Measurements from ENCODE around the gene TOGARAM2. TPM values are rescaled to one million over a fixed set of nuclear protein-coding genes. Genes with fewer than 3 reads are reported as not detected.

TOGARAM2 gene
- total RNA-seq, 1 experiment from 2014 or later: 0.03 TPM

- no peak for DNase-seq (ENCODE audit: low read depth in 1 of 2, low spot score in 2 of 2)
- no peak overlapping the region for H3K4me3 ChIP-seq
- H3K27ac ChIP-seq: no peak overlapping the region
- no peaks in the 10 kb centered on the region for H3K27me3 ChIP-seq (replicated peaks)
- no peaks in the 10 kb centered on the region for H3K36me3 ChIP-seq
- H3K9me3 ChIP-seq (replicated peaks): no peaks in the 10 kb centered on the region
- H3K4me1 ChIP-seq (replicated peaks): no peaks in the 10 kb centered on the region
Observed at GRCh38 chr2:29064346-29064715, 83.2 kb downstream of the TOGARAM2 start.

GRCh38 chr2:29064746-29065067, 83.6 kb downstream of the TOGARAM2 start:
- no peak overlapping the region for H3K4me3 ChIP-seq
- H3K27ac ChIP-seq: no peak overlapping the region
- no peaks in the 10 kb centered on the region for H3K4me1 ChIP-seq (replicated peaks)
- no peaks in the 10 kb centered on the region for H3K36me3 ChIP-seq
- no peaks in the 10 kb centered on the region for H3K9me3 ChIP-seq (replicated peaks)
- DNase-seq (ENCODE audit: low read depth in 1 of 2, low spot score in 2 of 2): no peak
- H3K27me3 ChIP-seq (replicated peaks): no peaks in the 10 kb centered on the region

- DNase-seq (ENCODE audit: low read depth in 1 of 2, low spot score in 2 of 2): no peak
- H3K4me3 ChIP-seq: no peak overlapping the region
- no peaks in the 10 kb centered on the region for H3K9me3 ChIP-seq (replicated peaks)
- no peaks in the 10 kb centered on the region for H3K4me1 ChIP-seq (replicated peaks)
- H3K27ac ChIP-seq: no peak overlapping the region
- no peaks in the 10 kb centered on the region for H3K27me3 ChIP-seq (replicated peaks)
- H3K36me3 ChIP-seq: no peaks in the 10 kb centered on the region
Observed at GRCh38 chr2:29065068-29065811, 84.1 kb downstream of the TOGARAM2 start.

- H3K4me1 ChIP-seq (replicated peaks): no peaks in the 10 kb centered on the region
- no peak for DNase-seq (ENCODE audit: low read depth in 1 of 2, low spot score in 2 of 2)
- H3K36me3 ChIP-seq: no peaks in the 10 kb centered on the region
- H3K27ac ChIP-seq: no peak overlapping the region
- H3K27me3 ChIP-seq (replicated peaks): no peaks in the 10 kb centered on the region
- H3K4me3 ChIP-seq: no peak overlapping the region
- no peaks in the 10 kb centered on the region for H3K9me3 ChIP-seq (replicated peaks)
Observed at GRCh38 chr2:29066271-29066860, 85.3 kb downstream of the TOGARAM2 start.

- Histone ChIP-seq H3K4me3 (no peak overlapping the region), H3K36me3 (no peaks in the 10 kb centered on the region), H3K9me3 (replicated peaks) (no peaks in the 10 kb centered on the region), H3K4me1 (replicated peaks) (no peaks in the 10 kb centered on the region), H3K27me3 (replicated peaks) (no peaks in the 10 kb centered on the region), H3K27ac (no peak overlapping the region)
- DNase-seq (ENCODE audit: low read depth in 1 of 2, low spot score in 2 of 2): no peak
Observed at GRCh38 chr2:29066997-29067605, 86.0 kb downstream of the TOGARAM2 start.

- H3K4me1 ChIP-seq (replicated peaks): no peaks in the 10 kb centered on the region
- no peak overlapping the region for H3K4me3 ChIP-seq
- no peak overlapping the region for H3K27ac ChIP-seq
- H3K9me3 ChIP-seq (replicated peaks): no peaks in the 10 kb centered on the region
- DNase-seq (ENCODE audit: low read depth in 1 of 2, low spot score in 2 of 2): no peak
- no peaks in the 10 kb centered on the region for H3K36me3 ChIP-seq
- H3K27me3 ChIP-seq (replicated peaks): no peaks in the 10 kb centered on the region
Observed at GRCh38 chr2:29068513-29068912, 87.4 kb downstream of the TOGARAM2 start.

GRCh38 chr2:29070526-29070925, 89.4 kb downstream of the TOGARAM2 start:
- no peak for DNase-seq (ENCODE audit: low read depth in 1 of 2, low spot score in 2 of 2)
- Histone ChIP-seq H3K27me3 (replicated peaks) (no peaks in the 10 kb centered on the region), H3K27ac (no peak overlapping the region)

GRCh38 chr2:29071032-29071975, 90.2 kb downstream of the TOGARAM2 start:
- Histone ChIP-seq H3K27ac (no peak overlapping the region), H3K27me3 (replicated peaks) (no peaks in the 10 kb centered on the region), H3K9me3 (replicated peaks) (no peaks in the 10 kb centered on the region), H3K4me1 (replicated peaks) (peaks cover 3% of the 10 kb centered on the region; the same call in 1 of the 2 replicates), H3K36me3 (no peaks in the 10 kb centered on the region), H3K4me3 (no peak overlapping the region)
- DNase-seq (ENCODE audit: low read depth in 1 of 2, low spot score in 2 of 2): no peak

More at GRCh38 chr2:29070526-29070925, 89.4 kb downstream of the TOGARAM2 start:
- H3K4me1 ChIP-seq (replicated peaks): no peaks in the 10 kb centered on the region
- no peaks in the 10 kb centered on the region for H3K9me3 ChIP-seq (replicated peaks)
- no peaks in the 10 kb centered on the region for H3K36me3 ChIP-seq
- no peak overlapping the region for H3K4me3 ChIP-seq

GRCh38 chr2:29072251-29072650, 91.2 kb downstream of the TOGARAM2 start:
- H3K4me1 ChIP-seq (replicated peaks): peaks cover 5% of the 10 kb centered on the region; the same call in 1 of the 2 replicates
- no peaks in the 10 kb centered on the region for H3K36me3 ChIP-seq
- DNase-seq (ENCODE audit: low read depth in 1 of 2, low spot score in 2 of 2): no peak
- H3K9me3 ChIP-seq (replicated peaks): no peaks in the 10 kb centered on the region
- H3K27ac ChIP-seq: no peak overlapping the region
- no peak overlapping the region for H3K4me3 ChIP-seq
- H3K27me3 ChIP-seq (replicated peaks): no peaks in the 10 kb centered on the region

GRCh38 chr2:29072971-29073725, 92.0 kb downstream of the TOGARAM2 start:
- DNase-seq (ENCODE audit: low read depth in 1 of 2, low spot score in 2 of 2): no peak
- H3K36me3 ChIP-seq: no peaks in the 10 kb centered on the region
- H3K27me3 ChIP-seq (replicated peaks): no peaks in the 10 kb centered on the region
- no peak overlapping the region for H3K4me3 ChIP-seq
- H3K4me1 ChIP-seq (replicated peaks): peaks cover 5% of the 10 kb centered on the region; the same call in 1 of the 2 replicates
- no peak overlapping the region for H3K27ac ChIP-seq
- no peaks in the 10 kb centered on the region for H3K9me3 ChIP-seq (replicated peaks)

- Histone ChIP-seq H3K27ac (no peak overlapping the region), H3K9me3 (replicated peaks) (no peaks in the 10 kb centered on the region), H3K36me3 (no peaks in the 10 kb centered on the region), H3K4me1 (replicated peaks) (peaks cover 5% of the 10 kb centered on the region; the same call in 1 of the 2 replicates), H3K4me3 (no peak overlapping the region), H3K27me3 (replicated peaks) (no peaks in the 10 kb centered on the region)
- no peak for DNase-seq (ENCODE audit: low read depth in 1 of 2, low spot score in 2 of 2)
Observed at GRCh38 chr2:29073933-29074332, 92.8 kb downstream of the TOGARAM2 start.

GRCh38 chr2:29074411-29074810, 93.3 kb downstream of the TOGARAM2 start, which contains the start of gene PCARE:
Gene PCARE, minus strand, starts transcription at chr2:29074523. Its CDS starts 262 bp downstream, at chr2:29074261.
- Histone ChIP-seq H3K36me3 (no peaks in the 10 kb centered on the region), H3K9me3 (replicated peaks) (no peaks in the 10 kb centered on the region), H3K4me3 (no peak within 1 kb of the TSS), H3K27me3 (replicated peaks) (no peaks in the 10 kb centered on the region), H3K4me1 (replicated peaks) (peaks cover 5% of the 10 kb centered on the region; the same call in 1 of the 2 replicates), H3K27ac (no peak within 1 kb of the TSS)
- DNase-seq (ENCODE audit: low read depth in 1 of 2, low spot score in 2 of 2): no peak
